ENCODE results near the gene DNTTIP2.
A peak's percentile ranks its signal among the peaks of the same experiment; 100 is the strongest.

The DNTTIP2 gene

GRCh38 chr1:93848350-93848883, 30.6 kb downstream of the DNTTIP2 start:
- peak overlapping the region; percentile 74 for H3K4me3 ChIP-seq (ENCODE audit: low read length)
- no peak for DNase-seq (ENCODE audit: low read depth)
- no peak for TF ChIP-seq CTCF (IDR thresholded peaks at IDR 0.05; ENCODE audit: insufficient read depth, low read depth, low read length, missing control alignments)

- TF ChIP-seq CTCF (IDR thresholded peaks at IDR 0.05; ENCODE audit: insufficient read depth, low read depth, low read length, missing control alignments), result no peak
- peak; percentile 68 for DNase-seq (ENCODE audit: low read depth)
- H3K4me3 ChIP-seq (ENCODE audit: low read length), result peak overlapping the region; percentile 74
Measured at GRCh38 chr1:93847811-93848288, 31.2 kb downstream of the DNTTIP2 start.

GRCh38 chr1:93846992-93847810, 31.8 kb downstream of the DNTTIP2 start:
- TF ChIP-seq CTCF (IDR thresholded peaks at IDR 0.05; ENCODE audit: insufficient read depth, low read depth, low read length, missing control alignments), result peak; percentile 8

GRCh38 chr1:93846206-93846991, 32.6 kb downstream of the DNTTIP2 start:
- peak; percentile 43 for TF ChIP-seq CTCF (IDR thresholded peaks at IDR 0.05; ENCODE audit: insufficient read depth, low read depth, low read length, missing control alignments)
- peak overlapping the region; percentile 74 for H3K4me3 ChIP-seq (ENCODE audit: low read length)
- DNase-seq (ENCODE audit: low read depth), result peak; percentile 84

More at GRCh38 chr1:93846992-93847810, 31.8 kb downstream of the DNTTIP2 start:
- DNase-seq (ENCODE audit: low read depth), result peak; percentile 87
- H3K4me3 ChIP-seq (ENCODE audit: low read length), result peak overlapping the region; percentile 74

GRCh38 chr1:93845538-93846205, 33.3 kb downstream of the DNTTIP2 start:
- TF ChIP-seq CTCF (IDR thresholded peaks at IDR 0.05; ENCODE audit: insufficient read depth, low read depth, low read length, missing control alignments), result no peak
- peak overlapping the region; percentile 74 for H3K4me3 ChIP-seq (ENCODE audit: low read length)
- peak; percentile 93 for DNase-seq (ENCODE audit: low read depth)

GRCh38 chr1:93844262-93845045, 34.6 kb downstream of the DNTTIP2 start:
- TF ChIP-seq CTCF (IDR thresholded peaks at IDR 0.05; ENCODE audit: insufficient read depth, low read depth, low read length, missing control alignments), result peak; percentile 90
- H3K4me3 ChIP-seq (ENCODE audit: low read length), result no peak overlapping the region
- DNase-seq (ENCODE audit: low read depth), result peak; percentile 87
